Neural cell (in vitro differentiated cells): ENCODE data around the gene RAP1GAP2. TPM values are rescaled to one million over a fixed set of nuclear protein-coding genes. Genes with fewer than 3 reads are reported as not detected.

ENCODE experiments used
- H2AFZ ChIP-seq: fragments of 200-600, 300-800 bp; sonication (generic), shearing (Covaris generic); 2 replicates; pipeline ENCODE4 v1.6.0; 2014; ENCODE audit warnings: low read depth, mild to moderate bottlenecking, antibody characterized with exemption, low read length, moderate library complexity
- H3F3A ChIP-seq: fragments of 200-600 bp; shearing (Covaris generic); 2 replicates; pipeline ENCODE4 v1.6.1; 2016; ENCODE audit warnings: mild to moderate bottlenecking, moderate library complexity, mixed read lengths, antibody characterized with exemption, low read length; ENCODE audit not compliant: insufficient read depth, poor library complexity, severe bottlenecking
- H3K27ac ChIP-seq: fragments of 200-600, 300-800 bp; sonication (generic), shearing (Covaris generic); 2 replicates; pipeline ENCODE4 v1.5.1; 2014; ENCODE audit warnings: mild to moderate bottlenecking, low read length, moderate library complexity
- H3K27me3 ChIP-seq: fragments of 300-800, 200-600 bp; sonication (generic), shearing (Covaris generic); 2 replicates; pipeline ENCODE4 v1.6.0; 2014; ENCODE audit warnings: mild to moderate bottlenecking, low read depth, low read length, moderate library complexity; ENCODE audit not compliant: insufficient read depth
- H3K36me3 ChIP-seq: fragments of 300-800, 200-600 bp; sonication (generic), shearing (Covaris generic); 2 replicates; pipeline ENCODE4 v1.5.1; 2014; ENCODE audit warnings: mild to moderate bottlenecking, antibody characterized with exemption, low read length, moderate library complexity; ENCODE audit not compliant: insufficient read depth
- H3K4me2 ChIP-seq: fragments of 300-800, 200-600 bp; sonication (generic), shearing (Covaris generic); 2 replicates; pipeline ENCODE4 v1.6.0; 2014; ENCODE audit warnings: mild to moderate bottlenecking, low read length
- H3K4me3 ChIP-seq: fragments of 300-800, 200-600 bp; sonication (generic), shearing (Covaris generic); 2 replicates; pipeline ENCODE4 v1.5.1; 2014; ENCODE audit warnings: mild to moderate bottlenecking, low read length, moderate library complexity
- H3K79me2 ChIP-seq: fragments of 200-600 bp; shearing (Covaris generic); replicated peaks from 2 replicates; pipeline ENCODE4 v1.6.0; 2014; ENCODE audit warnings: mild to moderate bottlenecking, low read length, moderate library complexity; ENCODE audit not compliant: insufficient read depth
- H3K9ac ChIP-seq: fragments of 300-800, 200-600 bp; sonication (generic), shearing (Covaris generic); 2 replicates; pipeline ENCODE4 v1.6.1; 2016; ENCODE audit warnings: mild to moderate bottlenecking, low read length, mixed read lengths
- H3K9me2 ChIP-seq: fragments of 200-600 bp; shearing (Covaris generic); 2 replicates; pipeline ENCODE4 v1.6.1; 2016; ENCODE audit warnings: mild to moderate bottlenecking, low read length, mixed read lengths; ENCODE audit not compliant: insufficient read depth
- H3K9me3 ChIP-seq: fragments of 200-600, 300-800 bp; sonication (generic), shearing (Covaris generic); 2 replicates; pipeline ENCODE4 v1.6.1; 2016; ENCODE audit warnings: mild to moderate bottlenecking, mixed run types, low read length, moderate library complexity, mixed read lengths
- H4K20me1 ChIP-seq: fragments of 200-600 bp; shearing (Covaris generic); 2 replicates; pipeline ENCODE4 v1.6.1; 2016; ENCODE audit warnings: mild to moderate bottlenecking, mixed run types; ENCODE audit not compliant: insufficient read depth
- CTCF ChIP-seq: fragments of 450-650 bp; IDR thresholded peaks from 2 replicates; pipeline ENCODE4 v1.5.1; 2014; ENCODE audit warnings: antibody characterized with exemption, mild to moderate bottlenecking, moderate library complexity; ENCODE audit not compliant: poor library complexity, severe bottlenecking
- EP300 ChIP-seq: fragments of 450-650 bp; conservative IDR thresholded peaks from 2 replicates; pipeline ENCODE4 v1.6.1; 2014; ENCODE audit warnings: antibody characterized with exemption, mild to moderate bottlenecking, moderate library complexity; ENCODE audit not compliant: poor library complexity, severe bottlenecking
- EZH2 ChIP-seq: fragments of 200-600, 300-800 bp; shearing (Covaris generic), sonication (generic); IDR thresholded peaks from 2 replicates; pipeline ENCODE4 v1.6.1; 2014; ENCODE audit warnings: antibody characterized with exemption, low read length, borderline replicate concordance, mild to moderate bottlenecking; ENCODE audit not compliant: insufficient read depth, poor library complexity, severe bottlenecking
- MXI1 ChIP-seq: fragments of 450-650 bp; conservative IDR thresholded peaks from 2 replicates; pipeline ENCODE4 v1.6.1; 2014; ENCODE audit warnings: antibody characterized with exemption, mild to moderate bottlenecking; ENCODE audit not compliant: poor library complexity, severe bottlenecking
- POLR2AphosphoS5 ChIP-seq: IDR thresholded peaks from 2 replicates; pipeline ENCODE4 v1.6.1; 2012
- RAD21 ChIP-seq: fragments of 450-650 bp; conservative IDR thresholded peaks from 2 replicates; pipeline ENCODE4 v1.6.1; 2014; ENCODE audit warnings: antibody characterized with exemption, mild to moderate bottlenecking, moderate library complexity
- REST ChIP-seq: IDR thresholded peaks from 2 replicates; pipeline ENCODE4 v1.6.1; 2012; ENCODE audit warnings: borderline replicate concordance
- SMC3 ChIP-seq: fragments of 450-650 bp; conservative IDR thresholded peaks from 2 replicates; pipeline ENCODE4 v1.6.1; 2014; ENCODE audit warnings: antibody characterized with exemption, mild to moderate bottlenecking, moderate library complexity; ENCODE audit not compliant: poor library complexity
- TAF1 ChIP-seq: IDR thresholded peaks from 2 replicates; pipeline ENCODE4 v1.6.1; 2012; ENCODE audit warnings: low read depth
- polyA plus RNA-seq: library from polyadenylated mRNA; depleted of rRNA; stranded (reverse); fragments of >200 nt; gene quantifications from 2 replicates; pipeline ENCODE4 v1.2.3, GENCODE V29; 2014

RAP1GAP2 gene
- polyA plus RNA-seq, 1 donor from 2014 or later: 14.8 TPM

GRCh38 chr17:3038941-3039340 is 242.7 kb downstream of the RAP1GAP2 start:
- H3K9ac ChIP-seq: no peak overlapping the region
- no peaks in the 10 kb centered on the region for H3F3A ChIP-seq
- H3K36me3 ChIP-seq: no peaks in the 10 kb centered on the region
- H3K27ac ChIP-seq: no peak overlapping the region
- H4K20me1 ChIP-seq: no peaks in the 10 kb centered on the region
- no peaks in the 10 kb centered on the region for H3K9me3 ChIP-seq
- H3K4me2 ChIP-seq: no peak overlapping the region
- no peak overlapping the region for H3K4me3 ChIP-seq
- TF ChIP-seq POLR2AphosphoS5: no peak
- TF ChIP-seq REST: no peak
- TF ChIP-seq CTCF: no peak
- no peak for TF ChIP-seq MXI1
- no peak for TF ChIP-seq EP300
- TF ChIP-seq EZH2: no peak
- no peaks in the 10 kb centered on the region for H3K79me2 ChIP-seq
- no peak overlapping the region for H2AFZ ChIP-seq
- no peaks in the 10 kb centered on the region for H3K9me2 ChIP-seq
- H3K27me3 ChIP-seq: no peaks in the 10 kb centered on the region

GRCh38 chr17:3039736-3040135 is 243.5 kb downstream of the RAP1GAP2 start:
- no peak for TF ChIP-seq RAD21
- no peak for TF ChIP-seq MXI1
- no peak for TF ChIP-seq TAF1
- TF ChIP-seq REST: no peak
- TF ChIP-seq EZH2: no peak
- TF ChIP-seq SMC3: no peak
- TF ChIP-seq CTCF: no peak
- TF ChIP-seq EP300: no peak
- TF ChIP-seq POLR2AphosphoS5: no peak
- Histone ChIP-seq H3K9me2 (no peaks in the 10 kb centered on the region), H4K20me1 (no peaks in the 10 kb centered on the region), H3K4me3 (no peak overlapping the region), H3K9me3 (no peaks in the 10 kb centered on the region), H3F3A (no peaks in the 10 kb centered on the region), H3K79me2 (no peaks in the 10 kb centered on the region), H3K36me3 (no peaks in the 10 kb centered on the region), H3K27me3 (no peaks in the 10 kb centered on the region), H2AFZ (no peak overlapping the region), H3K4me2 (no peak overlapping the region), H3K27ac (no peak overlapping the region), H3K9ac (no peak overlapping the region)
